HepG2 (cell line): Measurements from ENCODE around the gene DDX46. TPM values are rescaled to one million over a fixed set of nuclear protein-coding genes. Genes with fewer than 3 reads are reported as not detected.

ENCODE experiments used
- ATAC-seq: fragments of 200-7000 bp; cut with Tn5 transposase; 3 replicates; pipeline ENCODE4 v1.9.1; 2020; ENCODE audit warnings: mild to moderate bottlenecking, moderate library complexity
- BruUV-seq: library from RNA; stranded (reverse); fragments of 400-500 nt; replicated peaks from 2 replicates; lab custom pipeline; 2021; lab: Mats Ljungman, UMichigan
- CTCF ChIA-PET: fragments of 300-600 bp; formaldehyde crosslinking; extraction: SDS; loops from one replicate; lab custom pipeline; 2021; ENCODE audit warnings: low total read pairs, inconsistent platforms, low intra/inter-chr PET ratio; lab: Yijun Ruan, JAX
- POLR2A ChIA-PET: fragments of 350-600 bp; sonication (Branson Sonifier 250); formaldehyde crosslinking; loops from one replicate; lab custom pipeline; 2020; ENCODE audit warnings: antibody characterized with exemption, inconsistent platforms; lab: Yijun Ruan, JAX
- DNase-seq: peaks from one replicate; pipeline ENCODE4 v3.0.0-alpha.2; 2015; ENCODE audit warnings: low spot score
- FAIRE-seq: peaks from 3 replicates; lab custom pipeline; 2011; peaks lifted over from hg19 to GRCh38; lab: Jason Lieb, UNC
- H2AFZ ChIP-seq: one replicate; pipeline ENCODE4 v1.6.1; 2011; ENCODE audit warnings: low read length, inconsistent platforms
- H3K27ac ChIP-seq: fragments of 300-600 bp; 3 replicates; pipeline ENCODE4 v1.8.0; 2011; ENCODE audit warnings: mixed run types, mild to moderate bottlenecking, mixed read lengths, low read length, inconsistent platforms; ENCODE audit not compliant: insufficient read depth; ENCODE audit errors: extremely low read length
- H3K27me3 ChIP-seq, 2 experiments: fragments of 200-600 bp in 1 of 2; 2 replicates in 1 of 2; 3 replicates in 1 of 2; pipeline versions ENCODE4 v1.6.0 to v1.8.0; 2011; ENCODE audit warnings: low read length in 2 of 2, mild to moderate bottlenecking in 2 of 2, moderate library complexity in 2 of 2, inconsistent platforms in 1 of 2; ENCODE audit not compliant: insufficient read depth in 2 of 2, control insufficient read depth in 1 of 2
- H3K36me3 ChIP-seq, 2 experiments: fragments of 200-600 bp in 1 of 2; replicated peaks in 1 of 2; 2 replicates in 1 of 2; 3 replicates in 1 of 2; pipeline versions ENCODE4 v1.5.1 to v1.8.0; 2011; ENCODE audit warnings: low read length in 2 of 2, inconsistent platforms in 1 of 2; ENCODE audit not compliant: insufficient read depth in 2 of 2, control insufficient read depth in 1 of 2
- H3K4me1 ChIP-seq: 2 replicates; pipeline ENCODE4 v1.5.1; 2012; ENCODE audit warnings: low read length, inconsistent platforms; ENCODE audit not compliant: insufficient read depth
- H3K4me2 ChIP-seq: 2 replicates; pipeline ENCODE4 v1.6.0; 2011; ENCODE audit warnings: low read depth, low read length, inconsistent platforms
- H3K4me3 ChIP-seq, 3 experiments: fragments of 200-600 bp in 1 of 3; sonication (generic), shearing (Covaris generic) in 1 of 3; replicated peaks in 1 of 3; 2 replicates each; pipeline ENCODE4 v1.5.1; 2011 to 2016; ENCODE audit warnings: low read length in 3 of 3, inconsistent platforms in 2 of 3, low read depth in 2 of 3, mild to moderate bottlenecking in 2 of 3, control low read depth in 1 of 3, mixed read lengths in 1 of 3; ENCODE audit not compliant: insufficient read depth in 1 of 3
- H3K79me2 ChIP-seq: one replicate; pipeline ENCODE4 v1.6.1; 2011; ENCODE audit warnings: low read length, inconsistent platforms; ENCODE audit not compliant: insufficient read depth
- H3K9ac ChIP-seq: 2 replicates; pipeline ENCODE4 v1.6.0; 2011; ENCODE audit warnings: mild to moderate bottlenecking, low read depth, low read length, inconsistent platforms; ENCODE audit not compliant: insufficient read depth
- H3K9me3 ChIP-seq: 2 replicates; pipeline ENCODE4 v1.5.1; 2012; ENCODE audit warnings: mild to moderate bottlenecking, low read length
- H4K20me1 ChIP-seq: 2 replicates; pipeline ENCODE4 v1.6.0; 2011; ENCODE audit warnings: inconsistent platforms, mild to moderate bottlenecking, low read length, moderate library complexity; ENCODE audit not compliant: insufficient read depth
- CBX2 ChIP-seq, 2 experiments: fragments of 200-600 bp in 1 of 2; sonication (generic); formaldehyde crosslinking in 1 of 2; IDR thresholded peaks; 2 replicates each; pipeline versions ENCODE4 v1.7.0 to v1.8.1; 2018 to 2022; ENCODE audit warnings: low read depth in 2 of 2, low read length in 1 of 2, mild to moderate bottlenecking in 1 of 2, missing genetic modification reagents in 1 of 2
- FOXP4 ChIP-seq: sonication (generic); formaldehyde crosslinking; IDR thresholded peaks from 2 replicates; pipeline ENCODE4 v1.4.0; 2020; ENCODE audit warnings: missing genetic modification reagents
- PCBP1 ChIP-seq: fragments of 200-400 bp; formaldehyde crosslinking; IDR thresholded peaks from 2 replicates; pipeline ENCODE4 v1.6.1; 2017; ENCODE audit warnings: mild to moderate bottlenecking, low read depth, low read length, borderline replicate concordance
- SMAD1 ChIP-seq: sonication (generic); formaldehyde crosslinking; IDR thresholded peaks from 2 replicates; pipeline ENCODE4 v1.4.0; 2020; ENCODE audit warnings: missing genetic modification reagents, low read depth, mild to moderate bottlenecking, borderline replicate concordance
- ZBTB1 ChIP-seq: sonication (generic); formaldehyde crosslinking; IDR thresholded peaks from 2 replicates; pipeline ENCODE4 v1.4.0; 2020; ENCODE audit warnings: missing genetic modification reagents, borderline replicate concordance
- ZBTB43 ChIP-seq: sonication (generic); formaldehyde crosslinking; conservative IDR thresholded peaks from 2 replicates; pipeline ENCODE4 v1.4.0; 2020; ENCODE audit warnings: missing genetic modification reagents
- ZMAT3 ChIP-seq: sonication (generic); formaldehyde crosslinking; conservative IDR thresholded peaks from 2 replicates; pipeline ENCODE4 v1.7.0; 2021; ENCODE audit warnings: missing genetic modification reagents
- ZNF143 ChIP-seq: sonication (generic); formaldehyde crosslinking; IDR thresholded peaks from 2 replicates; pipeline ENCODE4 v1.4.0; 2020; ENCODE audit warnings: missing genetic modification reagents
- ZNF17 ChIP-seq: sonication (generic); formaldehyde crosslinking; IDR thresholded peaks from 2 replicates; pipeline ENCODE4 v1.5.0; 2020; ENCODE audit warnings: mild to moderate bottlenecking, missing genetic modification reagents
- ZNF30 ChIP-seq: sonication (generic); formaldehyde crosslinking; IDR thresholded peaks from 2 replicates; pipeline ENCODE4 v1.5.0; 2020; ENCODE audit warnings: mild to moderate bottlenecking, missing genetic modification reagents
- ZNF550 ChIP-seq: sonication (generic); formaldehyde crosslinking; IDR thresholded peaks from 2 replicates; pipeline ENCODE4 v1.4.0; 2020; ENCODE audit warnings: mild to moderate bottlenecking, missing genetic modification reagents, borderline replicate concordance
- ZNF570 ChIP-seq: sonication (generic); formaldehyde crosslinking; IDR thresholded peaks from 2 replicates; pipeline ENCODE4 v1.4.0; 2020; ENCODE audit warnings: mild to moderate bottlenecking, missing genetic modification reagents, borderline replicate concordance
- ZNF589 ChIP-seq: sonication (generic); formaldehyde crosslinking; conservative IDR thresholded peaks from 2 replicates; pipeline ENCODE4 v1.8.0; 2022; ENCODE audit warnings: mild to moderate bottlenecking, moderate library complexity, missing genetic modification reagents
- ZNF781 ChIP-seq: sonication (generic); formaldehyde crosslinking; IDR thresholded peaks from 2 replicates; pipeline ENCODE4 v1.5.1; 2020; ENCODE audit warnings: borderline replicate concordance, mild to moderate bottlenecking, missing genetic modification reagents; ENCODE audit errors: not compliant biosample characterization
- ZNF879 ChIP-seq: sonication (generic); formaldehyde crosslinking; IDR thresholded peaks from 2 replicates; pipeline ENCODE4 v1.8.1; 2023; ENCODE audit warnings: missing genetic modification reagents
- WGBS: methylation state at CpG from one replicate; pipeline ENCODE4 v1.1.6; 2017; ENCODE audit warnings: low lambda C conversion rate; 5-methylcytosine and 5-hydroxymethylcytosine counted together
- in situ Hi-C: cut with HindIII; loops from 2 replicates; pipeline ENCODE4 v1.10.0; 2017; ENCODE audit warnings: low pct_unique_long_range_greater_than_20kb; ENCODE audit not compliant: extremely low pct_ligation_motif_present
- intact Hi-C: fragments of 100-400 bp; cut with micrococcal nuclease; formaldehyde crosslinking; loops from one replicate; pipeline ENCODE4 v1.10.0; 2022; ENCODE audit not compliant: unreplicated experiment
- polyA plus RNA-seq, 8 experiments: library from polyadenylated mRNA; depleted of rRNA in 3 of 8; stranded (reverse) in 7 of 8; unstranded in 1 of 8; fragments of >200 nt; fragmentation: Illumina TruSeq in 4 of 8; extraction: Trizol in 4 of 8; gene quantifications; 2 replicates each; pipeline versions ENCODE4 v1.2.1 to v1.2.3, GENCODE V29; 2011 to 2016; ENCODE audit warnings: low read depth in 4 of 8, missing spikeins in 1 of 8, mixed read lengths in 1 of 8; ENCODE audit not compliant: insufficient read depth in 1 of 8
- total RNA-seq, 5 experiments: library from RNA; depleted of rRNA; stranded (reverse); fragments of >200 nt; fragmentation: Illumina TruSeq; extraction: Trizol; gene quantifications; 2 replicates each; pipeline ENCODE4 v1.2.3, GENCODE V29; 2016; ENCODE audit warnings: low read depth in 1 of 5
- TF ChIP-seq, protein P1 (sequence below): sonication (generic); formaldehyde crosslinking; IDR thresholded peaks from 2 replicates; pipeline ENCODE4 v1.4.0; 2020; ENCODE audit warnings: missing genetic modification reagents

Gene DDX46
- total and polyA plus RNA-seq, 2 of the 13 experiments (the other 11 are each of a cell fraction or from before 2014, with no cell fraction given) = 27.3 to 59.3 TPM

DNA sequence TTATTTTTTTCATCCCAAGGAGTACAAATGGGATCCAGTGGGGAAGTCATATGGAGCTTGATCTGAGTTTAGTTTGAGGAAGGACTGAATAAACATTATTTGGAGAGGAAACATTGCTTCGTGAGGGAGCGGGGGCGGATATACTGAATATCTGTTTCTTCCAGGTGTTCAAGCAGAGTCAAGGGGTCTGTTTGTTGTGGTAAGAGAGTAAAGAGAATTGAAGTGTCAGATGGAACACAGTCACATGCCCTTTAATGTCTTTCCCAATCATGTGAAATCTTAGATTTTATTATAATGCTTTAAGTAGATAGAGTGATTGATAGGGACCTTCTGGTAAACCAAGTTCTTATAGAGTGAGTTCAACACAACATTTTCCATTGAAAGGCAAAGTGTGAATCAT lies 33.7 kb downstream of the DDX46 start:
- DNase-seq = no peak
- no peaks in the 10 kb centered on the region for H4K20me1 ChIP-seq
- no TSS peak for BruUV-seq
- peaks cover 11 to 86% of the 10 kb centered on the region in 2 experiments for H3K36me3 ChIP-seq
- FAIRE-seq = no peak
- in situ Hi-C loops (no loop called here), intact Hi-C loops (no loop called here)
- H2AFZ ChIP-seq = no peak overlapping the region
- H3K4me3 ChIP-seq = no peak overlapping the region
- H3K9ac ChIP-seq = no peak overlapping the region
- H3K27me3 ChIP-seq = no peaks in the 10 kb centered on the region
- WGBS = 98% methylated on average over 3 of the region's 3 CpGs
- CTCF ChIA-PET = no interaction called here
- H3K27ac ChIP-seq = no peak overlapping the region
- no peaks in the 10 kb centered on the region for H3K79me2 ChIP-seq
- H3K4me1 ChIP-seq = no peaks in the 10 kb centered on the region
- no peak overlapping the region for H3K4me2 ChIP-seq
- POLR2A ChIA-PET = no interaction called here
- no peak for ATAC-seq
- TF ChIP-seq CBX2 (IDR thresholded peaks at IDR 0.05; ENCODE audit: low read depth, low read length) (no peak), CBX2 (CRISPR knock-in tag; IDR thresholded peaks at IDR 0.05; ENCODE audit: low read depth) (no peak), PCBP1 (no peak), ZNF143 (CRISPR knock-in tag) (no peak), ZBTB1 (CRISPR knock-in tag) (no peak), ZNF550 (no peak), ZNF589 (CRISPR knock-in tag) (no peak), SMAD1 (CRISPR knock-in tag) (no peak), FOXP4 (CRISPR knock-in tag) (no peak), ZMAT3 (CRISPR knock-in tag) (no peak), ZNF781 (no peak), ZNF879 (no peak), ZNF17 (no peak), ZNF570 (CRISPR knock-in tag) (no peak), ZBTB43 (CRISPR knock-in tag) (no peak), ZNF30 (CRISPR knock-in tag) (no peak)
- TF ChIP-seq, protein P1, sequence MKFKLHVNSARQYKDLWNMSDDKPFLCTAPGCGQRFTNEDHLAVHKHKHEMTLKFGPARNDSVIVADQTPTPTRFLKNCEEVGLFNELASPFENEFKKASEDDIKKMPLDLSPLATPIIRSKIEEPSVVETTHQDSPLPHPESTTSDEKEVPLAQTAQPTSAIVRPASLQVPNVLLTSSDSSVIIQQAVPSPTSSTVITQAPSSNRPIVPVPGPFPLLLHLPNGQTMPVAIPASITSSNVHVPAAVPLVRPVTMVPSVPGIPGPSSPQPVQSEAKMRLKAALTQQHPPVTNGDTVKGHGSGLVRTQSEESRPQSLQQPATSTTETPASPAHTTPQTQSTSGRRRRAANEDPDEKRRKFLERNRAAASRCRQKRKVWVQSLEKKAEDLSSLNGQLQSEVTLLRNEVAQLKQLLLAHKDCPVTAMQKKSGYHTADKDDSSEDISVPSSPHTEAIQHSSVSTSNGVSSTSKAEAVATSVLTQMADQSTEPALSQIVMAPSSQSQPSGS (CRISPR knock-in tag) = no peak
- H3K9me3 ChIP-seq = no peaks in the 10 kb centered on the region
